AG04449 (cell line): ENCODE data around the gene LRRC53.

ENCODE experiments used
- CTCF ChIA-PET: fragments of 350-600 bp; formaldehyde crosslinking; extraction: SDS; loops from one replicate; lab custom pipeline; 2021; ENCODE audit warnings: antibody characterized with exemption; lab: Yijun Ruan, JAX
- POLR2A ChIA-PET: fragments of 400-600, 350-600 bp; formaldehyde crosslinking; extraction: SDS; loops from one replicate; lab custom pipeline; 2020; ENCODE audit warnings: antibody characterized with exemption, inconsistent platforms; lab: Yijun Ruan, JAX
- DNase-seq: peaks from one replicate; pipeline ENCODE4 v3.0.0-alpha.2; 2010; ENCODE audit warnings: low read depth, low spot score
- H3K4me3 ChIP-seq: 2 replicates; pipeline ENCODE4 v1.5.1; 2011; ENCODE audit warnings: low read depth, mild to moderate bottlenecking, control low read depth, low read length
- CTCF ChIP-seq: IDR thresholded peaks from one replicate; pipeline ENCODE4 v1.5.1; 2011; ENCODE audit warnings: mild to moderate bottlenecking, moderate library complexity, low read length, control low read depth, inconsistent platforms; ENCODE audit not compliant: insufficient read depth; ENCODE audit errors: missing control alignments

The LRRC53 gene

GRCh38 chr1:74470251-74470650 is 42.2 kb downstream of the LRRC53 start:
- no peak for TF ChIP-seq CTCF

GRCh38 chr1:74468982-74469603 is 43.3 kb downstream of the LRRC53 start:
- H3K4me3 ChIP-seq: no peak overlapping the region
- ChIA-PET CTCF (interaction anchor here (0.9 to 1.9 kb wide), 11 partner anchors 9 to 247 kb away, joined by 3 to 7 read pairs (median 3); no protein-coding TSS in a partner anchor), POLR2A (no interaction called here)
- peak; percentile 49 for TF ChIP-seq CTCF
- DNase-seq: no peak

More at GRCh38 chr1:74470251-74470650, 42.2 kb downstream of the LRRC53 start:
- ChIA-PET POLR2A (no interaction called here), CTCF (interaction anchor here (0.9 to 1.9 kb wide), 4 partner anchors 8 to 221 kb away, joined by 3 to 7 read pairs (median 3); no protein-coding TSS in a partner anchor)
- H3K4me3 ChIP-seq: no peak overlapping the region
- no peak for DNase-seq

- POLR2A ChIA-PET: no interaction called here
- H3K4me3 ChIP-seq: no peak overlapping the region
- TF ChIP-seq CTCF: no peak
- CTCF ChIA-PET: interaction anchor here (1.0 to 1.7 kb wide), 5 partner anchors 12 to 246 kb away, joined by 3 to 6 read pairs (median 3); no protein-coding TSS in a partner anchor
- DNase-seq: no peak
Measured at GRCh38 chr1:74467786-74468377, 44.5 kb downstream of the LRRC53 start.

DNA sequence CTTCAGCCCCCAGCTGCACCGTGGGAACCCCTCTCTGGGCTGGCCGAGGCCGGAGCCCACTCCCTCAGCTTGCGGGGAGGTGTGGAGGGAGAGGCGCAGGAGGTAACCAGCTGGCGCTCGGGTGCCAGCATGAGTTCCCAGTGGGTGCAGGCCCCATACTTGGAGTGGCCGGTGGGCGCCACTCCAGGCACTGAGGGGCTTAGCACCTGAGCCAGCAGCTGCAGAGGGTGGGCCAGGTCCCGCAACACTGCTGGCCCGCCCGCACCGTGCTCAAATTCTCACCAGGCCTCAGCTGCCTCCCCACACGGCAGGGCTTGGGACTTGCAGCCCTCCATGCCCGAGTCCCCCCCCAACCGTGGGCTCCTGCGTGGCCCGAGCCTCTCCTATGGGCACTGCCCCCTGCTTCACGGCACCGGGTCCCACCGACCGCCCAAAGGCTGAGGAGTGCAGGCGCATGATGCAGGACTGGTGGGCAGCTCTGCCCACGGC is 47.2 kb downstream of the LRRC53 start:
- H3K4me3 ChIP-seq: no peak overlapping the region
- CTCF ChIA-PET: interaction anchor here (1.3 kb wide), 1 partner anchor 8 kb away, joined by 3 read pairs; no protein-coding TSS in a partner anchor
- POLR2A ChIA-PET: no interaction called here
- TF ChIP-seq CTCF: no peak
- DNase-seq: no peak

GRCh38 chr1:74464037-74464436 is 48.4 kb downstream of the LRRC53 start:
- POLR2A ChIA-PET: no interaction called here
- no peak for TF ChIP-seq CTCF
- CTCF ChIA-PET: interaction anchor here (1.3 kb wide), 1 partner anchor 9 kb away, joined by 3 read pairs; no protein-coding TSS in a partner anchor
- no peak overlapping the region for H3K4me3 ChIP-seq
- no peak for DNase-seq

DNA sequence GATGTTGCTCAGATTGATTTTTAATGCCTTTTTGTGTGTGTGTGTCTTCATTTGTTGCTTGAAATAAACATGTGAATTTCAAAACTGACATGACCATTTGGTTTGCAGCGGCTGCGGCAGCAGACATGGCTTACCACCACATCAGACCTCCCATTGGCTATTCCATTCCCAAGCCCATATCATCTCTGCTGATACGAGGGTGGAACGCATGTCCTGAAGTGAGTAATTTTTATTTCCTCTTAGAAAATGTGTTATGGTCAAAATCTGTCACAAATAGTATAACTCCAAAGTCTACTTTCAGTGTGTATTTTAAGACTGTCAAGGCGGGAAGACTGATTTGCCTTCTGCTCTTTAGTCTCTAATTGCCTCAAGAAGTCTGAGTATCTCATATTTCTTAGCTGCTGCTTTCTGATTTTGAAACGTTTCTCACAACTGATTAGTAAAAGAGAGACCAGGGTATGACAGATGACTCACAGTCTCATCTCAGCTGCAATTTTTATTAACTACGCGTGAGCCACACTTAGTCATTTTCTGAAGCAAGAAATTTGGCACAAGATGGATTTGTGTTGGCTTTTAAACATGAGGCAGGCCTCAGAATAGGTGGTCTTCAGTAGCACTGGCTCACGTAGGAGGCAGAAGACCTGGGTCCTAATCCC is 49.0 kb downstream of the LRRC53 start:
- H3K4me3 ChIP-seq: no peak overlapping the region
- no peak for DNase-seq
- POLR2A ChIA-PET: no interaction called here
- CTCF ChIA-PET: no interaction called here
- TF ChIP-seq CTCF: no peak
